Activated CD4-positive, CD25-positive, alpha-beta regulatory T cell treated with anti-CD3 and anti-CD28 coated beads, Interleukin-2, amount 50 U/mL, for 72 hours (primary cell): ENCODE data around the gene NKX2-1.
"Not testable (repeated sequence)": the region's sequence is repeated elsewhere in the genome, so short reads cannot be mapped to it uniquely, and the experiment has no call there.

Source experiments
- DNase-seq: peaks from one replicate; pipeline ENCODE4 v3.0.0; 2021

NKX2-1 gene

DNA sequence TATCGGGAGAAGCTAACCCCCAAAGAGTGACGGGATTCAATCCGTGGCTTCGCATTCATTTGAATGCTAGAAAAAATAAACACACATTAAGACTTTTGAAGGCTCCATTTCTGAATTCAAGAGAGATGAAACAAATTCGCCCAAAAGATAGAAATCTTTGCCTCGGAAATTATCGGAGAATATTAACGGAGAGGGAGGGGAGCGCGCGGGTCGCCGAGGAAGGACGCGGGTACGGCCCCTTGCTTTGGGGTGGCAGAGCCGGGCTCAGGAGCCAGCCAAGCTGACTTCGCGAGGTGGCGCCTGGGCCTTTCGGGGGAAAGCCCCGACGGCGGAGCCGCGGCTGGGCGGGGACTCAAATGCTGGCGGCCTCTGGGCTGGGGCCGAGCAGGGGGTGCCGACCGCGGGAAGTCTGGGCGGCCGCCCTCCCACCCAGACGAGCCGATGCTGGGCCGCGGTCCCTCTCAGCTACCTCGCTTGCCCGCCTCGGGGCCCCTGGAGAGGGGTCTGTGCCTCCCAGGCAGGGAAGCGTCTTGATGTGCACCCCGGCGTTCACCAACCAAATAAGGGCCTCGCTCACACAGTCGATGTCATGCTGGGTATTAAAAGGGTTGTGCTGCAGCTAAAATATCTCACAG lies 14.7 kb downstream of the NKX2-1 start:
- DNase-seq: no peak

DNA sequence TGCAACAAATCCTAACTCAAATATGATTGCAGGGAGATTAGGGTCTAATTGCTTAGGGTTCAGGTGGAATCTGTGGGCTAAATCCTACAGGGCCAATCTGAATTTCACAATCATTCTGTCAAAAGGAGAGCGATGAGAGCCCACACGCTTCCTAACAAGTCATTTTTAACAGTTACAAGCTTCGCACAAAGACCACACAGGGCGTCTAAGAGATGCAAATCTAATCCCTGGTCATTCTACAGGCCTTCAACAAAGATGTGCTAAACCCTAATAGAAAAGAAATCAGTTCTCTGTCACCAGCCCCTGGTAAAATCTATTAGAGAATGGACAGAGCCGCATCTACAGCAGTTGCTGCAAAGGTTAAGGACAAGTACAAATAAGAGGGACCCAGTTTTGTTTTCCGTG lies 15.3 kb downstream of the NKX2-1 start:
- no peak for DNase-seq

DNA sequence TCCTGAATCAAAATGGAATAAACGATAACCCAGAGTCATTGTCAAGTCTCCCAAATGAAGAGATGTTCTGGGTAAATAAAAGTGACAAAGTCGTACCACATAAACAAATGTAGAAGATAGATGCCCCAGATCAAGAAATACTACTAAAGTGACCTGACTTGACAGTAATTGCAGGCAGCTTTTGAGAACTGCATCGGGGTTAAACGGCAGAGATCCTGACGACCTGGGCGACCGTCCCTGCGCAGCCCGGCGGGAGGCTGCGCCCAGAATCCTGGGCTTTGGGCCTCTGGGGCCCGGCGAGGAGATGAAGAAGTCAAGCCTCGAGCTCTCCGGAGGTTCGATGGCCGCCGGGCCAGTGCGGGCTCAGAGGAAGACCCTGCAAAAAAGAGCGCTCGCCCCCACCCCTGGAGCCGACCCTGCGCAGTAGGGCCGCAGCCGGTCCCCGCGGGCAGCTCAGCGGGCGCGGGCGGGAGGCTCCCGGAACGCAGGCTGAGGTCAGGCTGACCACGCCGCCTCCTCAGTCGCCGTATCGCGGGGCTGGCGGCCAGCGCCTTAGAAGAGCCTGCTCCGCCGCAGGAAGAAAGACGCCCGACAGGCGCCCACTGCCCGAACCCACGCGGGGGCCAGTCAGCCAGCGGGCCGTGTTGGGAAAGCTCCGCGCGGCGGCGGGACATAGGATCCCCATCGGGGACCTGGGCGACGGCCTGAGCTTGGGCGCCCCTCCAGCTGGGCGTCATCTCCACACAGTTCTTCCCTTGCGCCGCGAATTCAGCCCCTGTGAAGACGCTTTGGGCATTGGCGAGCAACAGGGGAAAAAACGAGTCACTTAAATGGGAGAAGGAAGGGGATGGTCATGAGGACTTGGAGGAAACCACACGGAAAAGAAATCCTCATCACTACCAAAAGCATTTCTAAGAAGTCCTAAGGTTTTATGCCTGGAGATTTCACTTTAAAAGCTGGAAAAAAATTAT lies 16.0 kb downstream of the NKX2-1 start:
- no peak for DNase-seq

DNA sequence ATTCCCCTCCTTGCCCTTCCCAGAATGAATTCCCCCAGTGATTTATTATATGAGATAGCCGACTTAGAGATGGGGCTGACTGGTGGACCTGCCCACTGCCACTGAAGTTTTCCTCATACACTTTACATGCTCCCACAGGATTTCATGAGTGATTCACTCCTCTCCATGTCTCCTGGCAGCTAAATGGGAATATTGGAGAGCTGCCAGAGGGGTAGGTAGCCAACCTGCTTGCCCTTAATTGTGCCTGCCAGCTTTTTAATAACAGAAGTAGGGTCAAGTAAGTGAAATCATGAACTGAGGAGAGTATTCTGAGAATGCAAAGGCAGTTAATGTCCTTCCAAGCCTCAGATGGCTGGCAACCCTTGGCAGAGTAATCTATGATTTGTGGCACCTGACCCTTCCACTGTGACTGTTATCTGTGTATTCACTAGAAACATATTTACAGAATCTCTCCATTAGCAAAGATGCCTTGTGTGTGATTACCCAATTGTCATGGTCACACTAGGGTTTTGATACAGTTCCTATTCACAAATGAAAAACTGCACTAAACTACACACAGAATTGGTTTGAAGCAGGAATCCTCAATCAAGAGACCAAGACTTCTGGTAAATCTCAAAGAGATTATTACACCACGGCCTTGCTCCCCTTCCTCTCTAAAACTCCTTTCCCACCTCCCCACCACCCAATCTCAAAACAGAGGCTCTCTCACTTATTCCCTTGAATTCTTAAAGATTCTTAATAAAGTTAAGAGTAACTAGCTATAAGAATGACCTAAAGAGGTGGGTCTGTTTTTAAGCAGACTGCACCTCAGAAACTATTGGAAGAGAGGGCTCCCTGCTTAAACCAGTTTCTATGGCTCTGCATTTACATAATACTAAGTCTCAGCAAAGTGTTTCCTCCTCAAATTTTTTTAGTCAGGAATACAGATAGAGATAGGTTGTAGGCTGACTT lies 17.2 kb downstream of the NKX2-1 start:
- DNase-seq: no peak

DNA sequence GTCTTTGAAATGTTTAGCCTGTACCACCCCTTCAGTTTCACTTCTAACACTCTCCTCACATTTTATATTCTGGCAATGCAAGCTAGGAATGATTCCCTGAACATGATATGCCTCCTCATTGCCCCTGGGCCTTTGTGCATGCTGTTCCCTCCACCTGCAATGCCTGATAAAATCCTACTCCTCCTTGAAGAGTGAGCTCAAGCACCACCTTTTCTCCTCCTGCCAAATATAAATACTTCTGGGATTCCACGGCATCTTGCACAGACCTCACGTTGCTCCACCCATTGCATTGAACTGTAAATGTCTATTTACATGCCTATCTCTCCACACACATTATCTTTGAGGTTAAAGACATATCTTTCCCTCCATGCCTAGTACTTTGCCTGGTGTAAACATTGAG lies 21.1 kb downstream of the NKX2-1 start:
- DNase-seq: no peak

DNA sequence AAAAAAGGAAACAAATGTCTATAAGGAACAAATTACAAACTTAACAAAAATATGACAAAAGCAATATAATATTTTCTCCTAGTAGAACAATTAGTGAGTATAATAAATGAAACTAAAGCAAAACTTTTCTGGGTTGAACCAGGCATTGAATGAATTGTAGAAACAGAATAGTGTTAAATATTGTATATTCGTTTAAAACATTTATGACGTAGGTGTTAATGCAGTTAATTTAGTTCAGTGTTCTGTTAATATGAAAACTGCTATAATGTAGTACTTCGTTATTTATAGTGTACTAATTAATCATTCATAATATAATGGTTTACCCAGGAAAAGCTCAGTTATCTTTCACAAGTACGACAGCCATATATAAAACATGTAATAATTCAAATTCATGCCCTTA lies 23.7 kb downstream of the NKX2-1 start:
- DNase-seq: no peak

DNA sequence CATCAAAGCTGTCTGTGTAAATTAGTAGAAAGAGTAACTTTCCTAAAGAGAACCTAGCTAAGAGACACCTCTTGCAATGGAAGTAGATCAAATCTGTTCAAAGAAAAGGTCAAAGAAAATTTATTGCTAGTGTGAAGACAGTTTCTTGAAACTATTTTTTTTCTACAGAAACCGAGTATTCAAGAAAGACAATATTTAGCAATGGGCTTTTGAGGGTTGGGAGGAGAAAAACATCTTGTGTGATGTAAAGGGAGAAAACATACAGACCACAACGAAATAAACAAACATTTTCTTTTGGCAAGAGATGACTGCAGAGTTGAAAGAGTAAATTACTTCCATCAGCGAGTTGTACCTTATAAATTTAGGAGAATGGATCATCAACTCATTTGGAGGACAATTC lies 24.4 kb downstream of the NKX2-1 start:
- no peak for DNase-seq

DNA sequence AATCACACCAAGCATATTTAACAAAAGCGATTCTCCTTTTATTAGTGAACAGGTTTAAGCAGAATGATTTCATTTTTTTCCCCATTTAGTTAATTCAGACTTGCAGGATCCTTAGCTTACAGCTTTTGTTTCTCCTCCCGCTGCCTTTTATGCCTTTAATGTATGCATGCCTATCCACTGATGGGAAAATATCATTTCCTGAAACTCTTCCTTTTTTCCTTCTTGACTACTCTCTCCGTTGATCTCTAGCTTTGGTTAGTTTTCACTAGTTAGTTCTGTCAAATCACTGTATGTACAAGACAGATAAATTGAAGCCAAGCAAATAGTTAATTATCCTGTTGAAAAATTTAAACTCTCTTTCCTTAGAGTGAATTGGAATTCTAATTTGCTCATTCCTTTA lies 26.3 kb downstream of the NKX2-1 start:
- DNase-seq: no peak

DNA sequence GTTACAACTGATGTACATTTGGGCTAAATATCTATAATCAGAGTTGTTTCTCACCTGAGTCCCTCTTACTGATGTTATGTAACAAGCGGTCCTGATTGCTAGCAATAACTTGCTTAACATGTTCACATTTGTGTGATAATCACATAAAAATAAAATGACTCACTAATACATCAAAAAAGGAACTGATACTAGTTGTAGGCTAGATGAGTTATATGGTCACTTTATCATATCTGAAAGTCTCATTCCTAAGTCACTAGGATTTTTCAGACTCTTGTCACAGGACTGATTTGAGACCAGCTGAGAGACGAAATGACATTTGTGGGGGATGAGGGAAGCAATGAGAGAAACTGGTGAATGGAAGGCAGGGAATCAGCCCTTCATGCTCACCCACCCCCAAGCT lies 34.3 kb downstream of the NKX2-1 start:
- no peak for DNase-seq

DNA sequence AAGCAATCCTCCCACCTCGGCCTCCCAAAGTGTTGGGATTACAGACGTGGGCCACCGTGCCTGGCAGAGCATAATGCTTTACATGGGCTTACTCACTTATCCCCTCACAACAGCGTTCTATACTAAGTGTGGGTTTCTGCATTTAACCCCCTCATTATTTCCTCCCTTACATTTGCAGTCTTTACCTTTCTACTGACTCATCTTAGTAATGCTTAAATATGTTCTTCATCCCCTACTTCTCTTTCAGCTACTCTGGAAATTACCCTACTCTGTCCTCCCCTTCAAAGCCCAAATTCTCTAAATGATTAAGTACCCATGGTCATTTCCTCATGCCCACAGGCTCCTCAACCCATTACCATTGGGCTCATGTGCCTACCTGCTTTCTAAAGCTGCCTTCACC lies 40.7 kb downstream of the NKX2-1 start:
- no peak for DNase-seq

DNA sequence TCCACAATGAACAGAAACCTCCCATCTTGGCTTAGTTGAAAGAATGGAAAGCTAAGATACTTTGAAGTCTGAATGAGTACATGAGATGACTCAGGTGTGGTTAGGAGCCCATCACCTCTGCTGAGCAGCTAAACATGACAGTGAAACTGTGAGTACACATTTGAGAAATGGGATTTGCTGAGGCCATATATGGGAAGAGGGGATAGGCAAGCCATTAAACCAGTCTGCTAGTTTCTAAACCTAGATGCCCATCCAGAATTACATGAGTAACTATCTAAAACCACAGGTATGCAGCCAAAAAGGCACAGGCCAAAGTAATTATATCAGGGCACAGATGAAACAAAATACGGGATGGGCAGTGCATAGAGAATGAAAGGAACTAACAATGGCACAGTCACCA lies 41.2 kb downstream of the NKX2-1 start:
- DNase-seq: no peak

DNA sequence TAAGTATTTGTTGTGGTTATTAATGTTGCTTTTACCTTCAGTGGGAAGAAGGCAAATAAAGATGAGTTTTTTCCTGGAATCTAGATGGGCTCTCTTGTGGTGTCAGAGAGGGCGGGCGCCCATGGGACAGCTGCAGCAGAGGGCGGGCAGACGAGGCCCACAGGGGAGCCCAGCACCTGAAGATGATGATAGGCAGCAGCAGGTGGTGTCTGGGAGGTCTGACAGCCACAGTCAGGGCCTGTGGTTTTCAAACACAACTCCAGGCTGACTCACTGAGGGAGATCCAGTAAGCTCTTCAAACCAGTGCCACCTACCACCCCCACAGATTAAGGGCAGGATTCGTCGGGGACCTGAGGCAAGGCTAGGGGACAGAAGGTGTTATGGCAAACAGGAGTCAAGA lies 42.8 kb downstream of the NKX2-1 start:
- DNase-seq: no peak

DNA sequence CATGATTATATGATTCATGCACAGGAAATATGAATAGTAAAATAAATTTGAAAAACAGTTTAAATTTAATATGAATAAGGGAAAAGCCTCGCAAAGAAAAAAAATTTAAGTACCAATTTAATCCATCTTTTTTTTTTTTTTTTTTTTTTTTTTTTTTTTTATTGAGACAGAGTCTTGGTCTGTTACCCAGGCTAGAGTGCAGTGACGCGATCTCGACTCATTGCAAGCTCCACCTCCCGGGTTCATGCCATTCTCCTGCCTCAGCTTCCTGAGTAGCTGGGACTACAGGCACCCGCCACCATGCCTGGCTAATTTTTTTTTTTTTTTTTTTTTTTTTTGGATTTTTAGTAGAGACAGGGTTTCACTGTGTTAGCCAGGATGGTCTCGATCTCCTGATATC lies 44.0 kb downstream of the NKX2-1 start:
- not testable (repeated sequence) for DNase-seq

DNA sequence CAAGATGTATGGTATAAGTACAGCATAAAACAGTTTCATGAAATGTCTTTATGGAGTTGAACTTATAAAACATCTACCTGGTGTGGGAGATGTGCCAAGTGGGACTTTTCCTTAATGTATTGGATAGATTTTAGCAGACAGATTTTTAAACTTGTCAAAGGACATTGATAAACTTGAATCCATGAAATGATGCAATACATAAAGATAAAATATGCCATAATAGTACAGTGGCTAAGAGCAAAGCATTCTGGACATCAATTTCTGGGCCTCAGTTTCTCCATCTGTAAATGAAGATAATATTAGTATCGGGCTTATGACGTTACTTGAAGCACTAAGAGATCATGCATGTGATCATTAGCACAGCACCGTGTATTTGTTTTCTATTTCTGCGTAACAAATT lies 45.4 kb downstream of the NKX2-1 start:
- DNase-seq: no peak

DNA sequence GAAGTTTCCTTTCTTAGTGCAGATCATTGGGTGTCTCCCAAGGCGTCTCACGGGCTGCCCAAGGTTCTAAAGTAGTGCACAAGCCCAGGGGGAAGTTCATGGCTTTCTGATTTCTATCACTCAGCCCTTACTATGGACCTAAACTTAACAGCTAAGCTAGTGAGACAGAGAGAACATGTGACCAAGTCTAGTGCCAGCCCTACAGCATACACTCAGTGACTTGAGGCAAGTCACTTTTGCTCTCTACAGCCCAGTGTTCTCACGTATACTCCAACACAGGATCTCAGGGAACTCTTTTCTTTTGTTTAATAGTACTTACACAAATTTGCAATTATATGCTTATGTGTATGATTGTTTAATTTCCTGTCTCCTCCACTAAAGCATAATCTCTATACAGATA lies 48.6 kb downstream of the NKX2-1 start:
- DNase-seq: no peak

DNA sequence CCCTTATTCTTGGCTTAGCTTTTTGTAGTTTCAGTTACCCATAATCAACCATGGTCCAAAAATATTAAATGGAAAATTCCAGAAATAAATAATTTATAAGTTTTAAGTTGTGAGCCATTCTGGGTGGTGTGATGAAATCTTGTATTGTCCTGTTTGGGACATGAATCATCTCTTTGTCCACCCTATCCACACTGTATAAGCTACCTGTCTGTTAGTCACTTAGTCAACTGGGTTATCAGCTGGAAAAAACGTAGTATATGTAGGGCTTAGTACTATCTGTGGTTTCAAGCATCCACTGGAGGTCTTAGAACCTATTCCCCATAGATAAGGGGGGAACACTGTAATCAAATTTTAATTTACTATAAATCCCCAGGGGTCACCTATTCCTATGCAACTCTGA lies 52.7 kb downstream of the NKX2-1 start:
- no peak for DNase-seq
